Panc1 (cell line): ENCODE measurements around the gene AK2. TPM values are rescaled to one million over a fixed set of nuclear protein-coding genes. Genes with fewer than 3 reads are reported as not detected.

Experiments
- ATAC-seq: fragments of 200-7000 bp; cut with Tn5 transposase; 2 replicates; pipeline ENCODE4 v1.9.1; 2020; ENCODE audit warnings: mild to moderate bottlenecking, moderate library complexity
- BruUV-seq: library from RNA; stranded (reverse); fragments of 400-500 nt; replicated peaks from 2 replicates; lab custom pipeline; 2021; lab: Mats Ljungman, UMichigan
- CTCF ChIA-PET: fragments of 300-600 bp; sonication (Branson Sonifier 250); formaldehyde crosslinking; loops from one replicate; lab custom pipeline; 2022; ENCODE audit warnings: antibody characterized with exemption; lab: Charles Lee
- POLR2A ChIA-PET: fragments of 300-600 bp; sonication (Branson Sonifier 250); formaldehyde crosslinking; loops from one replicate; lab custom pipeline; 2022; ENCODE audit warnings: antibody characterized with exemption; lab: Charles Lee
- DNase-seq: peaks from one replicate; pipeline ENCODE4 v3.0.0-alpha.2; 2010; ENCODE audit warnings: low read depth, low spot score
- H3K27ac ChIP-seq: 2 replicates; pipeline ENCODE4 v1.5.1; 2011; ENCODE audit warnings: mild to moderate bottlenecking, low read length, inconsistent platforms
- H3K27me3 ChIP-seq: fragments of 200-500 bp; sonication (Bioruptor generic); 2 replicates; pipeline ENCODE4 v1.6.0; 2014; ENCODE audit warnings: low read length, inconsistent platforms; ENCODE audit not compliant: control insufficient read depth, insufficient read depth
- H3K36me3 ChIP-seq: fragments of 200-500 bp; sonication (Bioruptor generic); 2 replicates; pipeline ENCODE4 v1.5.1; 2014; ENCODE audit warnings: inconsistent platforms, mild to moderate bottlenecking, low read length, moderate library complexity; ENCODE audit not compliant: control insufficient read depth, insufficient read depth
- H3K4me1 ChIP-seq: 2 replicates; pipeline ENCODE4 v1.5.1; 2011; ENCODE audit warnings: inconsistent platforms, mild to moderate bottlenecking, low read length, moderate library complexity; ENCODE audit not compliant: control insufficient read depth, insufficient read depth
- H3K4me3 ChIP-seq, 2 experiments: 2 replicates each; pipeline ENCODE4 v1.5.1; 2011 to 2012; ENCODE audit warnings: low read depth in 2 of 2, low read length in 2 of 2, mild to moderate bottlenecking in 2 of 2, inconsistent platforms in 1 of 2, moderate library complexity in 1 of 2
- H3K9me3 ChIP-seq: fragments of 200-500 bp; sonication (Bioruptor generic); 2 replicates; pipeline ENCODE4 v1.5.1; 2014; ENCODE audit warnings: low read depth, mild to moderate bottlenecking, inconsistent platforms, low read length, moderate library complexity; ENCODE audit not compliant: control insufficient read depth, insufficient read depth
- POLR2AphosphoS5 ChIP-seq: IDR thresholded peaks from 2 replicates; pipeline ENCODE4 v1.6.1; 2012; ENCODE audit warnings: mild to moderate bottlenecking, low read depth, low read length, moderate library complexity
- REST ChIP-seq, 2 experiments: IDR thresholded peaks; 2 replicates each; pipeline ENCODE4 v1.6.1; 2011 to 2012; ENCODE audit warnings: low read depth in 2 of 2, control low read depth in 1 of 2, low read length in 1 of 2, mild to moderate bottlenecking in 1 of 2, moderate library complexity in 1 of 2; ENCODE audit not compliant: insufficient read depth in 1 of 2
- SIN3A ChIP-seq: IDR thresholded peaks from 2 replicates; pipeline ENCODE4 v1.6.1; 2012; ENCODE audit warnings: low read depth, mild to moderate bottlenecking, low read length, moderate library complexity, borderline replicate concordance; ENCODE audit not compliant: insufficient read depth
- TCF7L2 ChIP-seq: IDR thresholded peaks from 2 replicates; pipeline ENCODE4 v1.6.1; 2011; ENCODE audit warnings: mild to moderate bottlenecking, low read depth, low read length, inconsistent platforms
- in situ Hi-C: cut with HindIII; loops from 2 replicates; pipeline ENCODE4 v1.10.0; 2016; ENCODE audit warnings: low sequenced_read_pairs, low pct_unique_long_range_greater_than_20kb
- intact Hi-C: fragments of 100-400 bp; cut with micrococcal nuclease; formaldehyde crosslinking; loops from one replicate; pipeline ENCODE4 v1.10.0; 2022; ENCODE audit not compliant: unreplicated experiment
- total RNA-seq: library from RNA; stranded (reverse); gene quantifications from one replicate; pipeline ENCODE4 v1.2.1, GENCODE V29; 2021; ENCODE audit not compliant: unreplicated experiment
- TF ChIP-seq, protein P1 (sequence below): fragments of 450-650 bp; IDR thresholded peaks from 2 replicates; pipeline ENCODE4 v1.5.1; 2017; ENCODE audit warnings: mild to moderate bottlenecking

AK2 gene
- total RNA-seq, 1 experiment from 2014 or later: 213 TPM

GRCh38 chr1:33074193-33074945 lies 37.7 kb upstream of the AK2 start:
- intact Hi-C loops: no loop called here
- POLR2A ChIA-PET: no interaction called here
- Histone ChIP-seq H3K9me3 (no peaks in the 10 kb centered on the region), H3K36me3 (no peaks in the 10 kb centered on the region), H3K4me1 (no peaks in the 10 kb centered on the region), H3K27me3 (no peaks in the 10 kb centered on the region), H3K27ac (no peak overlapping the region), H3K4me3 (no peak overlapping the region)
- no peak for TF ChIP-seq TCF7L2
- TF ChIP-seq REST (IDR thresholded peaks at IDR 0.05; ENCODE audit: insufficient read depth in 1 of 2, low read depth in 2 of 2, low read length in 1 of 2): no peak
- no peak for TF ChIP-seq POLR2AphosphoS5
- TF ChIP-seq, protein P1, sequence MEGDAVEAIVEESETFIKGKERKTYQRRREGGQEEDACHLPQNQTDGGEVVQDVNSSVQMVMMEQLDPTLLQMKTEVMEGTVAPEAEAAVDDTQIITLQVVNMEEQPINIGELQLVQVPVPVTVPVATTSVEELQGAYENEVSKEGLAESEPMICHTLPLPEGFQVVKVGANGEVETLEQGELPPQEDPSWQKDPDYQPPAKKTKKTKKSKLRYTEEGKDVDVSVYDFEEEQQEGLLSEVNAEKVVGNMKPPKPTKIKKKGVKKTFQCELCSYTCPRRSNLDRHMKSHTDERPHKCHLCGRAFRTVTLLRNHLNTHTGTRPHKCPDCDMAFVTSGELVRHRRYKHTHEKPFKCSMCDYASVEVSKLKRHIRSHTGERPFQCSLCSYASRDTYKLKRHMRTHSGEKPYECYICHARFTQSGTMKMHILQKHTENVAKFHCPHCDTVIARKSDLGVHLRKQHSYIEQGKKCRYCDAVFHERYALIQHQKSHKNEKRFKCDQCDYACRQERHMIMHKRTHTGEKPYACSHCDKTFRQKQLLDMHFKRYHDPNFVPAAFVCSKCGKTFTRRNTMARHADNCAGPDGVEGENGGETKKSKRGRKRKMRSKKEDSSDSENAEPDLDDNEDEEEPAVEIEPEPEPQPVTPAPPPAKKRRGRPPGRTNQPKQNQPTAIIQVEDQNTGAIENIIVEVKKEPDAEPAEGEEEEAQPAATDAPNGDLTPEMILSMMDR: no peak
- no peak for TF ChIP-seq SIN3A
- in situ Hi-C loops: no loop called here
- CTCF ChIA-PET: no interaction called here
- ATAC-seq (no peak), DNase-seq (no peak)
- BruUV-seq: no TSS peak

- Histone ChIP-seq H3K4me1 (no peaks in the 10 kb centered on the region), H3K27me3 (no peaks in the 10 kb centered on the region), H3K36me3 (no peaks in the 10 kb centered on the region), H3K4me3 (no peak overlapping the region), H3K9me3 (no peaks in the 10 kb centered on the region), H3K27ac (no peak overlapping the region)
- ATAC-seq (no peak), DNase-seq (no peak)
- TF ChIP-seq REST (IDR thresholded peaks at IDR 0.05; ENCODE audit: insufficient read depth in 1 of 2, low read depth in 2 of 2, low read length in 1 of 2): no peak
- no peak for TF ChIP-seq POLR2AphosphoS5
- TF ChIP-seq, protein P1: no peak
- no peak for TF ChIP-seq SIN3A
- no peak for TF ChIP-seq TCF7L2
- intact Hi-C loops (no loop called here), in situ Hi-C loops (no loop called here)
- ChIA-PET POLR2A (no interaction called here), CTCF (no interaction called here)
- BruUV-seq: no TSS peak
Observed at GRCh38 chr1:33072707-33073106, 36.0 kb upstream of the AK2 start.
